Activated naive CD8-positive, alpha-beta T cell treated with anti-CD3 and anti-CD28 coated beads, Interleukin-2, amount 50 U/mL, for 24 hours (primary cell): ENCODE measurements around the gene CA7.

ENCODE experiments used
- ATAC-seq: fragments of 150-1000 bp; cut with Tn5 transposase; one replicate; pipeline ENCODE4 v1.10.0; 2021
- DNase-seq: peaks from one replicate; pipeline ENCODE4 v3.0.0; 2021
- H3K27ac Mint-ChIP-seq: one replicate; pipeline ENCODE4 v1.8.0; 2021; ENCODE audit warnings: mild to moderate bottlenecking, mixed read lengths
- H3K27me3 Mint-ChIP-seq: one replicate; pipeline ENCODE4 v1.8.0; 2021; ENCODE audit warnings: mixed read lengths
- H3K36me3 Mint-ChIP-seq: one replicate; pipeline ENCODE4 v1.8.0; 2021; ENCODE audit warnings: low read depth, mixed read lengths
- H3K4me1 Mint-ChIP-seq: one replicate; pipeline ENCODE4 v1.8.0; 2021; ENCODE audit warnings: mixed read lengths
- H3K4me3 Mint-ChIP-seq: one replicate; pipeline ENCODE4 v1.8.0; 2021; ENCODE audit warnings: mild to moderate bottlenecking, moderate library complexity, mixed read lengths
- H3K9me3 Mint-ChIP-seq: one replicate; pipeline ENCODE4 v1.8.0; 2021; ENCODE audit warnings: mixed read lengths

The CA7 gene

GRCh38 chr16:66874079-66874775 lies 30.0 kb downstream of the CA7 start:
- H3K4me1 Mint-ChIP-seq = peaks cover 62% of the 10 kb centered on the region
- peaks cover 2% of the 10 kb centered on the region for H3K27me3 Mint-ChIP-seq
- DNase-seq (peak; percentile 27), ATAC-seq (peak; percentile 14)
- H3K9me3 Mint-ChIP-seq = peaks cover 10% of the 10 kb centered on the region
- H3K27ac Mint-ChIP-seq = peak overlapping the region; percentile 88
- H3K4me3 Mint-ChIP-seq = peak overlapping the region; percentile 30
- H3K36me3 Mint-ChIP-seq = peaks cover 10% of the 10 kb centered on the region

- peaks cover 17% of the 10 kb centered on the region for H3K36me3 Mint-ChIP-seq
- H3K27me3 Mint-ChIP-seq = peaks cover 2% of the 10 kb centered on the region
- ATAC-seq (peak; percentile 66), DNase-seq (peak; percentile 73)
- peak overlapping the region; percentile 86 for H3K27ac Mint-ChIP-seq
- H3K4me3 Mint-ChIP-seq = peak overlapping the region; percentile 63
- peaks cover 70% of the 10 kb centered on the region for H3K4me1 Mint-ChIP-seq
- H3K9me3 Mint-ChIP-seq = peaks cover 10% of the 10 kb centered on the region
These were observed 33.9 kb downstream of the CA7 start for GRCh38 chr16:66878067-66878466.

- Mint-ChIP-seq H3K36me3 (peaks cover 28% of the 10 kb centered on the region), H3K4me1 (peaks cover 57% of the 10 kb centered on the region), H3K9me3 (peaks cover 10% of the 10 kb centered on the region), H3K27ac (peak within 1 kb of the TSS; percentile 97), H3K27me3 (no peaks in the 10 kb centered on the region), H3K4me3 (peak within 1 kb of the TSS; percentile 97)
- ATAC-seq = peak; percentile 88
- DNase-seq = peak; percentile 91
These were observed 36.2 kb downstream of the CA7 start, which contains the start of gene PDP2 for GRCh38 chr16:66880288-66881013. PDP2 (plus strand) TSS chr16:66880515; CDS start chr16:66884285, 3,770 bp downstream.

GRCh38 chr16:66881014-66881417 lies 36.8 kb downstream of the CA7 start:
- peaks cover 33% of the 10 kb centered on the region for H3K36me3 Mint-ChIP-seq

GRCh38 chr16:66881560-66881959 lies 37.3 kb downstream of the CA7 start:
- H3K4me3 Mint-ChIP-seq = peak overlapping the region; percentile 97
- H3K27me3 Mint-ChIP-seq = no peaks in the 10 kb centered on the region
- ATAC-seq = no peak
- H3K36me3 Mint-ChIP-seq = peaks cover 33% of the 10 kb centered on the region
- peak overlapping the region; percentile 60 for H3K27ac Mint-ChIP-seq
- H3K9me3 Mint-ChIP-seq = peaks cover 2% of the 10 kb centered on the region
- H3K4me1 Mint-ChIP-seq = peaks cover 55% of the 10 kb centered on the region
- no peak for DNase-seq

More at GRCh38 chr16:66881014-66881417, 36.8 kb downstream of the CA7 start:
- ATAC-seq (no peak), DNase-seq (peak; percentile 35)
- Mint-ChIP-seq H3K9me3 (peaks cover 7% of the 10 kb centered on the region), H3K27ac (peak overlapping the region; percentile 60), H3K27me3 (no peaks in the 10 kb centered on the region), H3K4me1 (peaks cover 57% of the 10 kb centered on the region), H3K4me3 (peak overlapping the region; percentile 97)

GRCh38 chr16:66881964-66882508 lies 37.8 kb downstream of the CA7 start:
- DNase-seq (no peak), ATAC-seq (no peak)
- H3K4me3 Mint-ChIP-seq = peak overlapping the region; percentile 97
- no peaks in the 10 kb centered on the region for H3K27me3 Mint-ChIP-seq
- no peak overlapping the region for H3K27ac Mint-ChIP-seq
- no peaks in the 10 kb centered on the region for H3K9me3 Mint-ChIP-seq
- peaks cover 57% of the 10 kb centered on the region for H3K4me1 Mint-ChIP-seq
- H3K36me3 Mint-ChIP-seq = peaks cover 38% of the 10 kb centered on the region

- Mint-ChIP-seq H3K27me3 (no peaks in the 10 kb centered on the region), H3K27ac (no peak overlapping the region), H3K4me3 (peak overlapping the region; percentile 97), H3K9me3 (no peaks in the 10 kb centered on the region), H3K36me3 (peaks cover 43% of the 10 kb centered on the region), H3K4me1 (peaks cover 58% of the 10 kb centered on the region)
- no peak for DNase-seq
- no peak for ATAC-seq
These were observed 38.5 kb downstream of the CA7 start for GRCh38 chr16:66882702-66883101.

GRCh38 chr16:66885491-66885890 lies 41.3 kb downstream of the CA7 start:
- peaks cover 46% of the 10 kb centered on the region for H3K36me3 Mint-ChIP-seq

GRCh38 chr16:66886321-66886720 lies 42.1 kb downstream of the CA7 start:
- no peak overlapping the region for H3K27ac Mint-ChIP-seq
- H3K4me1 Mint-ChIP-seq = peaks cover 46% of the 10 kb centered on the region
- no peaks in the 10 kb centered on the region for H3K27me3 Mint-ChIP-seq
- H3K36me3 Mint-ChIP-seq = peaks cover 46% of the 10 kb centered on the region
- no peak overlapping the region for H3K4me3 Mint-ChIP-seq
- DNase-seq (no peak), ATAC-seq (no peak)
- H3K9me3 Mint-ChIP-seq = no peaks in the 10 kb centered on the region

More at GRCh38 chr16:66885491-66885890, 41.3 kb downstream of the CA7 start:
- Mint-ChIP-seq H3K27ac (no peak overlapping the region), H3K4me3 (no peak overlapping the region), H3K9me3 (no peaks in the 10 kb centered on the region), H3K27me3 (no peaks in the 10 kb centered on the region), H3K4me1 (peaks cover 46% of the 10 kb centered on the region)
- ATAC-seq (no peak), DNase-seq (no peak)

- Mint-ChIP-seq H3K27me3 (no peaks in the 10 kb centered on the region), H3K9me3 (no peaks in the 10 kb centered on the region), H3K4me3 (no peak overlapping the region), H3K4me1 (peaks cover 45% of the 10 kb centered on the region), H3K27ac (no peak overlapping the region), H3K36me3 (peaks cover 46% of the 10 kb centered on the region)
- ATAC-seq (no peak), DNase-seq (no peak)
These were observed 42.7 kb downstream of the CA7 start for GRCh38 chr16:66886914-66887313.

- H3K9me3 Mint-ChIP-seq = no peaks in the 10 kb centered on the region
- peaks cover 43% of the 10 kb centered on the region for H3K4me1 Mint-ChIP-seq
- H3K27ac Mint-ChIP-seq = peak overlapping the region; percentile 10
- H3K36me3 Mint-ChIP-seq = peaks cover 41% of the 10 kb centered on the region
- no peak overlapping the region for H3K4me3 Mint-ChIP-seq
- no peak for ATAC-seq
- no peak for DNase-seq
- H3K27me3 Mint-ChIP-seq = no peaks in the 10 kb centered on the region
These were observed 44.7 kb downstream of the CA7 start for GRCh38 chr16:66888647-66889615.

GRCh38 chr16:66889622-66890021 lies 45.4 kb downstream of the CA7 start:
- no peak overlapping the region for H3K27ac Mint-ChIP-seq

GRCh38 chr16:66890799-66891198 lies 46.6 kb downstream of the CA7 start:
- no peak overlapping the region for H3K4me3 Mint-ChIP-seq

More at GRCh38 chr16:66889622-66890021, 45.4 kb downstream of the CA7 start:
- peaks cover 35% of the 10 kb centered on the region for H3K36me3 Mint-ChIP-seq
- no peak overlapping the region for H3K4me3 Mint-ChIP-seq
- H3K9me3 Mint-ChIP-seq = no peaks in the 10 kb centered on the region
- peaks cover 42% of the 10 kb centered on the region for H3K4me1 Mint-ChIP-seq
- no peaks in the 10 kb centered on the region for H3K27me3 Mint-ChIP-seq
- no peak for DNase-seq
- ATAC-seq = no peak

GRCh38 chr16:66891360-66891759 lies 47.1 kb downstream of the CA7 start:
- Mint-ChIP-seq H3K4me1 (peaks cover 30% of the 10 kb centered on the region), H3K27me3 (no peaks in the 10 kb centered on the region), H3K27ac (no peak overlapping the region), H3K36me3 (peaks cover 24% of the 10 kb centered on the region), H3K9me3 (no peaks in the 10 kb centered on the region), H3K4me3 (no peak overlapping the region)
- no peak for DNase-seq
- no peak for ATAC-seq

More at GRCh38 chr16:66890799-66891198, 46.6 kb downstream of the CA7 start:
- no peak for ATAC-seq
- Mint-ChIP-seq H3K36me3 (peaks cover 29% of the 10 kb centered on the region), H3K9me3 (no peaks in the 10 kb centered on the region), H3K27me3 (no peaks in the 10 kb centered on the region), H3K27ac (no peak overlapping the region), H3K4me1 (peaks cover 33% of the 10 kb centered on the region)
- DNase-seq = no peak
